HG03354 (cell line): ENCODE data around the gene PLEK.
A peak's percentile ranks its signal among the peaks of the same experiment; 100 is the strongest.
"Not testable (repeated sequence)": the region's sequence is repeated elsewhere in the genome, so short reads cannot be mapped to it uniquely, and the experiment has no call there.

Source experiments
- ATAC-seq: cut with Tn5 transposase; IDR thresholded peaks from one replicate; pipeline ENCODE4 v1.9.1; 2021; ENCODE audit warnings: mild to moderate bottlenecking; ENCODE audit not compliant: unreplicated experiment, poor library complexity, severe bottlenecking

PLEK gene

DNA sequence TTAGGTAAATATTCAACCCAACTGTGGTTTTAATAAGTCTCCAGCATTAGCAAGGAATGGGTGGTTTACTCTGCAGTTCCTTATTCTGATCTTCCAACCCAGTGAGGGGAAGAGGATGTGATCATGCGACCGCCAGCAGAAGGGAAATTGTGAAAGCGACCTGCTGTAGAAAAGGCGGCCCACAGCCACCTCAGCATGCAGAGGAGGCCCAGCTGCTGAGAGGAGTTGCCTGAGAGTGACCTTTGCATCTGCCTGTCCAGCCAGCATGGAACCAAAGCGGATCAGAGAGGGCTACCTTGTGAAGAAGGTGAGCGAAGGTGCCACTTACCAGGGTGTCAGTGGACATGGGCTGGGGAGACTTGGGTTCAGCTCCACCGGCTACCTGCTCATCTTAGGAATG is at the start of gene PLEK:
Gene PLEK (plus strand): TSS at position 196 of the 400 bp plus-strand sequence. CDS start 70 bp downstream, at position 266.
- ATAC-seq: peak; percentile 74

GRCh38 chr2:68316111-68316510 is 49.0 kb upstream of the PLEK start:
- no peak for ATAC-seq

DNA sequence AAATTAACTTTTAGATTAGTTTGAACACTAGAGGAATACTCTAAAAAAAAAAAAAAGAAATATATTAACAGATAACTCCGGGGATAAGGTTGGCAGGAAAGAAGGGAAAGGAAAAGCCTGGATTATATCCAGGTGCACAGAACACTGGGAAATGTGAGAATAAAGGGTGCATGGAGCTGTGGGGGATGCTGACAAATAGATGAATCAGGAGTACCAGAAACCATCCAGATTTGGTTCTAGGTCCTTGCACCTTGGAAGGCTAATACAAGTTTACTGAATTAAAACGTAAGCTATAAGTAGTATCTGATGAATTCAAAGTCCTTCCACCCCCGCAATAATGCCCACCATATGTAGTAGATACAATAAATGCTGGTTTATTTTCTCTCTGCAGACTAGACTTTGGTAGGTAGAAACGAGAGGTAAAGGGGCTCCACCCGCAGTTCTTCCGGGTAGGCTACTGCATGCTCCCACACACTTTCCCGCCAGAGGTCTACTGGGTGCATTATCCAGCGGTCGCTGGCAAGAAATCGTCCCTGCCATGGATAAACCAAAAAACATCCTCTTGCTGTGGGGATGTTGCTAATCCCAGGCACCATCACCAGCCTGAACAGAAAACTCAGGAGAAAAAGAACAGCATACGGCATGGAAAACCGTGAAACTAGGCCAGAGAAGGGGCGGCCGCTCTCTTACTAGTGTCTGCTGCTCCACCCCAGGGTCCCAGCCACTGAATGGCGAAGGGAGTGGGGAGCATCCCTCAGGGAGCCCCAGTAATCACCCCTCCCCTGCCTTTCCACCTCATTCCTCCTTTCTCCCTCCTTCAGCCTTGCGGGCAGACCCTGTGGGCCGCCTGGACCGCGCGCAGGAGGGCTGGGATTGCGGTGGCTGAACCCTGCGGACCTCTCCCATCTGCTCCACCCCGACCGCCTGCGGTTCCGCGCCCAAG is 46.8 kb upstream of the PLEK start:
- no peak for ATAC-seq

DNA sequence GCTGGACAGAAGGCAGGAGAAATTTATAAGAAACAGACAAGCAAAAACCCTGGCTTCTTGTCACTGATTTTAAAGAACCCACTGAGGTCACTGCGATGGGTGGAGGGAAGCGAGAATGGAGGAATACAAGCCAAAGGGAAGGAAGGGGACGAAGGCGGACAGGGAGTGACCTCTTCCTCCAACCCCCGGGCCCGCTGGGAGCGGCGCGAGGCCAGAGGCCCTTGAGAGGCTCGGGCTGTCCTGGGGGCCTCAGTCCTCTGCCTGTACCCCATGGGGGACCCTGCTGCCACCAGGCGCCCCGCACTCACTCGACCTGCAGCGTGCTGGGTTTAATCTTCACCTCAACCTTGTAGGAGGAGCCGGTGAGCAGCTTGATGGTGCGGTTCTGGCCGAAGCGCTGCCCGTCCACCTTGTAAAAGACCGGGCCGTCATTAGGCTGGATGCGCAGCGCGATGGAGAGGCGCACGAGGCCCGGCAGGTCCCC is 46.1 kb upstream of the PLEK start:
- ATAC-seq: no peak

DNA sequence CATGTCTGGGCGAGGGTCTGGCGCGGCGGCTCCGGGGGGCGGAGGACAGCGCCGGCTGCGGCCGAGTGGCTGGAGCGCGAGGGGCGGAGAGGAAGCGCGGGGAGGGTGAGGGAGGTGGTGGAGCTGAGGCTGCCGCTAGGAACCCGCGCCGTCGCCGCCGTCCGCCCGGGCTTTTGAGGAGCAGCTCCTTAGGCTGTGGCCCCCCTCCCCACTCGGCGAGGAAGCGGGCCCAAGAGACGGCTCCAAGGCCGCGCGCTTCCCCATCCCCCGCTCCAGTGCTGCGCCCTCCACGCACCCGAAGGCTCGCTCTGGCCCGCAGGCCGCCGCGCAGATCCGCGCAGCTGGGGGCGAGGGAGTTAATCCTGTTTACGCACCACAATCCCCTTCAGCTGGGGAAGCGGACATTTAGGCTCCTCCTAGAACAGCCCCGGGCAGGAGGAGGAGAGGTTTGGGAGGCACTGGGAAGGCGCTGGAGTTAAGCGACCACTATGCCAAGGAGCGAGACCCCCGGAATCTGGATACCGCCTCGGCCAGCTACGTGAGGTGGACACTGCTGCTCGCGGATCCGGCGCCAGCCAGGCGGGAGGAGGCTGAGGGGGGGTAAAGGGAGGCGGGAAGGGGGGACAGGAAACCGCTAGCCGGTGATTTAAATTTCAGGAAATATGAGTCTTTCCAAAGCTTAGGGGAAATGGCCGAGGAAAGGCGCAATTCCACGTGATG is 45.5 kb upstream of the PLEK start, which contains the start of gene CNRIP1:
Gene CNRIP1 (minus strand): TSS at position 552 of the 720 bp plus-strand sequence. CDS start 549 bp downstream, at position 3.
- ATAC-seq: no peak

- ATAC-seq: no peak
Measured at GRCh38 chr2:68320118-68320641, 44.9 kb upstream of the PLEK start.

DNA sequence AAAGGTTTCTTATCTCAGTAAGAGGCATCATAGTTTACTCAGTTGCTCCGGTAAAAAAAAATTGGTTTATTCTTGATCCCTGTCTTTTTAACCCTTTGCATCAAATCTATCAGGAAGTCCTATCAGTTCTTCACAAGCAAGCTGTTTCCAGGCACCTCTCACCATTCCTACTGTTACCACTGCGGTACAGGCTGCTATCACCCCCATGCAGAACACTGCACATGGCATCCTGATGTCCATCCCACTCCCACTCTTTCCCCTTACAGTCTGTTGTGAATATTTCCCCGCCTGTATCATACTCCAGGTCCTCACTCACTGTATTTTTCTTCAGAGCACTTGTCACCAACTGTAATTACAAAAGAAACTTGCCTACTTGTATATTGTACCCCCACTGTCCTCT is 40.0 kb upstream of the PLEK start:
- ATAC-seq: no peak

DNA sequence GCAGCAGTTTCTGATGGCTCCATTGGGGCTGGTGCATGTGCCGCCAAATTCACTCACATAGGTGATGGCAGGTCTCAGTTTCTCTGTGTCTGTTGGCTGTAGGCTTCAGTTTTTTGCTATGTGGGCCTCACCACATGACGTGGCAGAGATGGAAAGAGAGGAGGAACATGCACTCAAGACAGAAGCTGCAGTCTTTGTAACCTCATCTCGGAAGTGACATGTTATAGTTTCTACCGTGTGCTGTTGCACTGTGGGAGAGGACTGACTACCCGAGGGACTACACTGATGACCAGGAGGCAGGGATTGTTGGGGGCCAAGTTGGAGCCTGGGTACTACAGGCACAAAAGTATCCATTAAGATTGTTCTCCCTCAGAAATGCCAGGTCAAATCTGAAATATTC is 36.2 kb upstream of the PLEK start:
- no peak for ATAC-seq

DNA sequence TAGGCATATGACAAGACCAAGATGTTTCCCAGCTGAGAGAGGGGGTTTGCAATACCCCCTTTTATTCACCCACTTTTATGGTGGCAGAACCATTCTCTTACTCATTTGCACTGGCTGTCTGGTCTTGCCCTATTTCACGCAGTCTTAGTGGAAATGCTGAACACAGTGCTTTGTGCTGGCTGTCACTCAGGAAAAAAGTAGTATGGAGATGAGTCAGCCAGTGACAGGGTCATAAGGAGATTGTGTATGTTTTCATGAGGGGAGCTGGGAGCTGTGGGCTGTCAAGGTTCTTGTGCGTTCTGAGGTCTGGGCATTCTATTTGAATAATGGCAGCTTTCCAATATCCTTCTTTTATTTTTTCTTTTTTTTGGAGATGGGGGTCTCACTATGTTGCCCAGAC is 34.4 kb upstream of the PLEK start:
- no peak for ATAC-seq

GRCh38 chr2:68333009-68333408 is 32.1 kb upstream of the PLEK start:
- no peak for ATAC-seq

DNA sequence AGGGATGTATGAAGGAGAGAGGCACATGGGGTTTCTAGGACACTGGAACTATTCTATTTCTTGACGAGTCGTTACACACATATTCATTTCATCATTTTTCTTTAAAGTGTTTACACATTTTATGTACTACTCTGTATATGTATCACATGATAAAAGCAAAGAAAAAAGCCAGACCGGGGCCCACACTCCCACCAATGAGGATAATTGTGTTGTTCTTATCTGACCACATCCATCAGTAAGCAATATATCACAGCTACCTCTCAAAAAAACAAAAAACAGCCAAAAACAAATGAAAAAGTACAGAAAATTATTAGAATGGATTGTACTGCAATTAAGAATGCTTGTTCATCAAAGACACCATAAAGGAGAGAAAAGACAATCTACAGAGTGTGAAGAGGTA is 31.2 kb upstream of the PLEK start:
- no peak for ATAC-seq

DNA sequence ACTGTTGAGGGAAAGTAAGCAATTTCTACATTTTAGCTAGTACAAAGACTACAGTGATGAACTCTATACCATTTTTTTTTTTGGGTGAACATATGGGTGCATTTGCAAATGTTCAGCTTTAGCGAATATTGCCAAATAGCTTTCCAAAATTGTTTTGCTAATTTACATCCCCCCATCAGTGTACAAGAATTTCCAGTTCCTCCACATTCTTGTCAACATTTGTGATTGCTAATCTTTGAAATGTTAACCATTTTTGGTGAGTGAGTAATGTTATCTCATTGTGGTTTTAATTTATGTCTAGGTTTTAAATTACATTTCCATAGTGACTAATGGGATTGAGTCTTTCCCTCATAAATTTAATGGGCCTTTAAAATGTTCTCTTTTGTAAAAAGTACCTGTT is 28.9 kb upstream of the PLEK start:
- no peak for ATAC-seq

GRCh38 chr2:68340226-68341061 is 24.6 kb upstream of the PLEK start:
- no peak for ATAC-seq

- ATAC-seq: peak; percentile 71
Measured at GRCh38 chr2:68341062-68341329, 24.1 kb upstream of the PLEK start.

GRCh38 chr2:68341583-68341982 is 23.5 kb upstream of the PLEK start:
- no peak for ATAC-seq

GRCh38 chr2:68342470-68342869 is 22.6 kb upstream of the PLEK start:
- ATAC-seq: no peak

DNA sequence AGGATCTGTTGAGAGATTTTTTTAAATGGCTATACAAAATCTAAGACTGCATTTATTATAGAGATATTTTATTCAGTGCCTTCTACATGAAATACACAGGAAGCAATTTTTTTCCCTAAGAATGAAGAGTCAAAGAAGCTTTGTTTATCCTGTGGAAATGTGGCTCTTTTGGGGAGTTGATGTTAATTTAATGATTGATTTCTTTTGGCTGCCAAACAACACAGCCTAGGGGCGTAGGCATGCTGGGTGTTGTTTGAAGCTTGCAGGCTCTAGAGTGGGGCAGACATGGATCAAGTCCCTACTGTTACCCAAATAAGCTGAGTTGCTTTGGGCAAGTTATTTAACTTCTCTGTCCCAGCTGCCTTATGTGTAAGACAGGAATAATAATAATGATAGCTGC is 21.1 kb upstream of the PLEK start:
- no peak for ATAC-seq

GRCh38 chr2:68345129-68345875 is 19.8 kb upstream of the PLEK start:
- no peak for ATAC-seq

DNA sequence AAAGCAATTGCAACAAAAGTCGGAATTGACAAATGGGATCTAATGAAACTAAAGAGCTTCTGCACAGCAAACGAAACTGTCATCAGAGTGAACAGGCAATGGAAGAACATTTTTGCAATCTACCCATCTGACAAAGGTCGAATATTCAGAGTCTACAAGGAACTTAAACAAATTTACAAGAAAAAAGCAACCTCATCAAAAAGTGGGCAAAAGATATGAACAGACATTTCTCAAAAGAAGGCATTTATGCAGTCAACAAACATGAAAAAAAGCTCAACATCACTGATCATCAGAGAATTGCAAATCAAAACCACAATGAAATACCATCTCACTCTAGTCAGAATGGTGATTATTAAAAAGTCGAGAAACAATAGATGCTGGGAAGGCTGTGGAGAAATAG is 16.0 kb upstream of the PLEK start:
- ATAC-seq: not testable (repeated sequence)
